A673 (cell line): ENCODE data around the gene NUP93.

Source experiments
- CTCF ChIP-seq: fragments of 300-800, 200-600 bp; sonication (generic); conservative IDR thresholded peaks from 2 replicates; pipeline ENCODE4 v1.5.1; 2017; ENCODE audit warnings: low read depth, mild to moderate bottlenecking, antibody characterized with exemption, low read length, moderate library complexity, mixed read lengths
- EZH2 ChIP-seq: fragments of 200-600 bp; sonication (generic); IDR thresholded peaks from 2 replicates; pipeline ENCODE4 v1.6.1; 2017; ENCODE audit warnings: borderline replicate concordance, low read depth, mild to moderate bottlenecking, mixed read lengths, antibody characterized with exemption, low read length; ENCODE audit not compliant: poor library complexity, severe bottlenecking

GRCh38 chr16:56817938-56818337 lies 88.0 kb downstream of the NUP93 start:
- TF ChIP-seq CTCF = no peak
- TF ChIP-seq EZH2 = no peak
